Measurements from ENCODE around the gene MRC2.

MRC2 gene

GRCh38 chr17:62705778-62706597 is 78.5 kb downstream of the MRC2 start:
- no peak for DNase-seq (ENCODE audit: low spot score)
- in situ Hi-C loops (cut with MboI; ENCODE audit: low pct_unique_long_range_greater_than_20kb, low sequenced_read_pairs, unreplicated experiment), result loop anchor here (25.0 kb wide), 2 partner anchors 256 to 706 kb away; partner anchors contain the start of gene TANC2
- TF ChIP-seq CTCF (IDR thresholded peaks at IDR 0.05; ENCODE audit: extremely low read depth, insufficient read depth, missing control alignments), result no peak

DNA sequence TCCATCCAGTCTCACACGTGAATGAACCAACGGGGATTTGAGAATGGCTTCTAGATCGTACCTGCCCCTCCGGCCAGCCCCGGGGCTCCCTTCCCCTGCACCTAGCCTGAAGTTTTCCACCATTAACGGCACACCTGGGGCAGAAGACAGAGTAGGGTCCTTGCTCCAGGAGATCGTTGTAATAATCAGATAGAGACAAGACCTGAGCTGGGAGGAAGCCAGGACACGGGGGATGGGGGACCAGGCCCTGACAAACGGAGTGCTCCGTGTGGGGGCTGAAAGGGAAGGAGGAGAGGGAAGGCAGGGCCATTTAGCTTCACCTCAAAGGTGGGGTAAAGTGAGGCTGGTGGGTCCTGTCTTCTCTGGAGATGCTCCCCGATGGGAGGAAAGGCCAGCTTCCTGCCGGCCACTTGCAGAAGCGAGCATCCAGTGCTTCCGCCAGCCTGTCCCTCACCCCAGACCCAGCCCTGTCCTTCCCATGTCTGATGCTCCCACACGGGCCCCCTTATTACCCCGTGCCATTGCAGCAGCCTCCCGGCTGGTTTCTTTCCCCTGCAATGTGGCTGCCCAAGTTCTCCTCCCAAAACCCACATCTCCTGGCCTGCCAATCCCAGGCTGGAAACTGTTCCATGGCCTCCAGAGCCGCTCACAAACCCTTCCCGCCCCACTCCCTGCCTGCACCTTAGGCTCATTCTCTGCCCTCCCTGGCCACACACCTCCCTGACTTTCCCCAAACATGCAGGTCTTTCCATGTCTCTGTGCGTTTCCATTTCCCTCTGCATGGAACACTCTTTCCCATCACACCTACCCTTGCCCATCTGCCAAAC is 79.3 kb downstream of the MRC2 start:
- TF ChIP-seq CTCF (IDR thresholded peaks at IDR 0.05; ENCODE audit: extremely low read depth, insufficient read depth, missing control alignments), result no peak
- no peak for DNase-seq (ENCODE audit: low spot score)
- in situ Hi-C loops (cut with MboI; ENCODE audit: low pct_unique_long_range_greater_than_20kb, low sequenced_read_pairs, unreplicated experiment), result loop anchor here (25.0 kb wide), 2 partner anchors 255 to 705 kb away; partner anchors contain the start of gene TANC2

DNA sequence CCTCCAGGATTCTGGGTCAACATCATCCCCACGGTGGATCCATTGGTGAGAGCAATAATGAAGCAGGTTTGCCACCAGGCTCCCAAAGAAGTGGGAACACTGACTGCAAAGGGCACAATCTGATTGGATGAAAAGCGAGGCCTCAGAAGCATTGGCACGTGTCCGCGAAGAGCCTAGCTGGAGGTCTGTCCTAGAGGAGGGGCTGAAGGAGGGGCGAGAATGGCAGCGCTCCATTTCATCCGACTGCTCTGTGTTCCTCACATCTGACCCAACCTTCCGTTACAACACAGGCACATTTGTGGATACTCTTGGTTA is 79.9 kb downstream of the MRC2 start:
- no peak for TF ChIP-seq CTCF (IDR thresholded peaks at IDR 0.05; ENCODE audit: extremely low read depth, insufficient read depth, missing control alignments)
- in situ Hi-C loops (cut with MboI; ENCODE audit: low pct_unique_long_range_greater_than_20kb, low sequenced_read_pairs, unreplicated experiment), result loop anchor here (25.0 kb wide), 2 partner anchors 255 to 705 kb away; partner anchors contain the start of gene TANC2
- no peak for DNase-seq (ENCODE audit: low spot score)

DNA sequence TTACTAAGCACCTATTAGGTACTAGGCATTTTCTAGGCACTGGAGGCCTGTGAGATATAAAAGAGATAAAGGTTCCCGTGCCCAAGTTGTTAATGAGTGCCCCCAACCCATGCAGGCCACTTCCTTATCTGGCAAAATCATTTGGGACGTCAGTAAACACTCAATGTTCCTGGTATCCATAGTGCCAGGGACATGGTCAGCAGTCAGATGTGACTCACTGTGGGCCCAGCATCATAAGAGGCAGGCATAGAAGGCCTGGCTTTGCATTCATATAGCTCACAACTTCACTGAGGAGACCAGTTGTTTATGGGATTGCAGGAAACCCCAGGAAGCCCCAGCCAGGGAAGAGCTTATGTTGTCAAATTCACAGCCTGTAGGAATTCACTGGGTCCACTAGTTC is 81.1 kb downstream of the MRC2 start:
- no peak for DNase-seq (ENCODE audit: low spot score)
- no peak for TF ChIP-seq CTCF (IDR thresholded peaks at IDR 0.05; ENCODE audit: extremely low read depth, insufficient read depth, missing control alignments)
- in situ Hi-C loops (cut with MboI; ENCODE audit: low pct_unique_long_range_greater_than_20kb, low sequenced_read_pairs, unreplicated experiment), result loop anchor here (25.0 kb wide), 2 partner anchors 254 to 704 kb away; partner anchors contain the start of gene TANC2

- in situ Hi-C loops (cut with MboI; ENCODE audit: low pct_unique_long_range_greater_than_20kb, low sequenced_read_pairs, unreplicated experiment), result loop anchor here (25.0 kb wide), 2 partner anchors 250 to 700 kb away; partner anchors contain the start of gene TANC2
- DNase-seq (ENCODE audit: low spot score), result no peak
- no peak for TF ChIP-seq CTCF (IDR thresholded peaks at IDR 0.05; ENCODE audit: extremely low read depth, insufficient read depth, missing control alignments)
Measured at GRCh38 chr17:62712171-62712581, 84.7 kb downstream of the MRC2 start.

- in situ Hi-C loops (cut with MboI; ENCODE audit: low pct_unique_long_range_greater_than_20kb, low sequenced_read_pairs, unreplicated experiment), result loop anchor here (25.0 kb wide), 2 partner anchors 249 to 699 kb away; partner anchors contain the start of gene TANC2
- no peak for TF ChIP-seq CTCF (IDR thresholded peaks at IDR 0.05; ENCODE audit: extremely low read depth, insufficient read depth, missing control alignments)
- DNase-seq (ENCODE audit: low spot score), result no peak
Measured at GRCh38 chr17:62713086-62713881, 85.8 kb downstream of the MRC2 start.
